SU-DHL-6 (cell line): ENCODE data around the gene TADA2A.

Experiments used
- H2AFZ ChIP-seq: fragments of 200-600 bp; sonication (generic); 2 replicates; pipeline ENCODE4 v1.6.1; 2014; ENCODE audit warnings: low read depth, mild to moderate bottlenecking, moderate library complexity, mixed read lengths, antibody characterized with exemption, low read length; ENCODE audit not compliant: severe bottlenecking
- H3F3A ChIP-seq: fragments of 200-600 bp; shearing (Covaris generic); 2 replicates; pipeline ENCODE4 v1.6.0; 2016; ENCODE audit warnings: antibody characterized with exemption, mild to moderate bottlenecking; ENCODE audit not compliant: insufficient read depth
- H3K27ac ChIP-seq: fragments of 200-600 bp; sonication (generic); 2 replicates; pipeline ENCODE4 v1.5.1; 2016; ENCODE audit warnings: low read depth, mild to moderate bottlenecking, low read length, moderate library complexity, mixed read lengths
- H3K27me3 ChIP-seq: fragments of 200-600 bp; sonication (generic), shearing (Covaris generic); 2 replicates; pipeline ENCODE4 v1.6.0; 2014; ENCODE audit warnings: mild to moderate bottlenecking, low read length
- H3K36me3 ChIP-seq: fragments of 200-600 bp; sonication (generic); 2 replicates; pipeline ENCODE4 v1.6.1; 2014; ENCODE audit warnings: mild to moderate bottlenecking, low read length, mixed read lengths
- H3K4me2 ChIP-seq: fragments of 300-600, 200-600 bp; shearing (Covaris generic), sonication (generic); 2 replicates; pipeline ENCODE4 v1.6.0; 2014; ENCODE audit warnings: low read length, low read depth, mild to moderate bottlenecking; ENCODE audit not compliant: poor library complexity, severe bottlenecking
- H3K4me3 ChIP-seq: fragments of 200-600 bp; sonication (generic); 2 replicates; pipeline ENCODE4 v1.5.1; 2014; ENCODE audit warnings: antibody characterized with exemption, low read length, mild to moderate bottlenecking, mixed read lengths; ENCODE audit not compliant: insufficient read depth, poor library complexity, severe bottlenecking
- H3K79me2 ChIP-seq: fragments of 200-600 bp; sonication (generic); 2 replicates; pipeline ENCODE4 v1.6.1; 2014; ENCODE audit warnings: mild to moderate bottlenecking, low read length, moderate library complexity; ENCODE audit not compliant: insufficient read depth
- H3K9ac ChIP-seq: fragments of 200-600 bp; sonication (generic); 2 replicates; pipeline ENCODE4 v1.7.0; 2014; ENCODE audit warnings: mild to moderate bottlenecking, low read length
- H3K9me2 ChIP-seq: fragments of 200-600 bp; sonication (generic); replicated peaks from 2 replicates; pipeline ENCODE4 v1.6.1; 2014; ENCODE audit warnings: low read length; ENCODE audit not compliant: insufficient read depth
- H3K9me3 ChIP-seq: fragments of 200-600 bp; sonication (generic); 2 replicates; pipeline ENCODE4 v1.6.1; 2014; ENCODE audit warnings: low read length, mixed read lengths; ENCODE audit not compliant: insufficient read depth
- H4K20me1 ChIP-seq: fragments of 200-600 bp; sonication (generic); 2 replicates; pipeline ENCODE4 v1.6.1; 2014; ENCODE audit warnings: low read depth, mild to moderate bottlenecking, antibody characterized with exemption, low read length, moderate library complexity, mixed read lengths
- EZH2phosphoT487 ChIP-seq: fragments of 200-600 bp; sonication (generic), shearing (Covaris generic); conservative IDR thresholded peaks from 2 replicates; pipeline ENCODE4 v1.6.1; 2018; ENCODE audit warnings: mild to moderate bottlenecking, antibody characterized with exemption, low read length, moderate library complexity, mixed read lengths
- TF ChIP-seq, protein P1 (sequence below): fragments of 200-600 bp; sonication (generic); IDR thresholded peaks from one replicate; pipeline ENCODE4 v1.5.1; 2017; ENCODE audit warnings: antibody characterized with exemption, mild to moderate bottlenecking, low read length, moderate library complexity; ENCODE audit not compliant: insufficient read depth, poor library complexity, severe bottlenecking

TADA2A gene

DNA sequence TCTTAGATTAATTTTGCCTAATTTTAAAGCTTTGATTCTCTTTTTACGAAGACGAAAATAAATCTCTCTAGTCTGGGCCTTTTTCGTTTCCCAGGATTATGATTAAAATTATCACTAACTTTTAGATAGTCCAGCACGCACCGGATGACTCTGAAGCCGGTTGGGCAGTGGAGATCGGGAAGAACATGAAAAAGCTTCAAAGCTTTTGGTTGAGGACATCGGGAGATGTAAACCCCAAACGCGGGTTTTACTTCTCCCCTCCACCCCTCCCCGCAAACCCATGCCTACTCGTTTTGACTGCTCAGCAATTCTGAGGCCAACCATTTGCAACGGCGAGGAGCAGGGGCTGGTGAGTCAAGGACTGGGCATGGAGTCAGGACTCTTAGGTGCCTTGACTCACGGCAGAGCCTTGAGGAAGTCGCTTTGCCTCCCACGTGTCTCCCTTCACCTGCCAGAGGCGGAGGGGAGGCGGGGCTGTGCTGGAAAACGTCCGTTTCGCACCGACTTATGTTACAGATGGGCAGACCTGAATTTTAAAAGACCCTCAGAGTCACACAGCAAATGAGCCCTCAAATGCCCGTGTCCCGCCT is 82.0 kb downstream of the TADA2A start:
- Histone ChIP-seq H3F3A (peaks cover 24% of the 10 kb centered on the region), H3K9me3 (no peaks in the 10 kb centered on the region), H3K27me3 (no peaks in the 10 kb centered on the region), H3K9me2 (no peaks in the 10 kb centered on the region), H3K27ac (peak overlapping the region; percentile 84), H3K4me3 (peak overlapping the region; percentile 78), H3K9ac (peak overlapping the region; percentile 83), H2AFZ (peak overlapping the region; percentile 94), H3K36me3 (no peaks in the 10 kb centered on the region), H3K79me2 (peaks cover 34% of the 10 kb centered on the region), H4K20me1 (peaks cover 3% of the 10 kb centered on the region; the same call in 1 of the 2 replicates), H3K4me2 (peak overlapping the region; percentile 78)
- no peak for TF ChIP-seq EZH2phosphoT487
- TF ChIP-seq, protein P1, sequence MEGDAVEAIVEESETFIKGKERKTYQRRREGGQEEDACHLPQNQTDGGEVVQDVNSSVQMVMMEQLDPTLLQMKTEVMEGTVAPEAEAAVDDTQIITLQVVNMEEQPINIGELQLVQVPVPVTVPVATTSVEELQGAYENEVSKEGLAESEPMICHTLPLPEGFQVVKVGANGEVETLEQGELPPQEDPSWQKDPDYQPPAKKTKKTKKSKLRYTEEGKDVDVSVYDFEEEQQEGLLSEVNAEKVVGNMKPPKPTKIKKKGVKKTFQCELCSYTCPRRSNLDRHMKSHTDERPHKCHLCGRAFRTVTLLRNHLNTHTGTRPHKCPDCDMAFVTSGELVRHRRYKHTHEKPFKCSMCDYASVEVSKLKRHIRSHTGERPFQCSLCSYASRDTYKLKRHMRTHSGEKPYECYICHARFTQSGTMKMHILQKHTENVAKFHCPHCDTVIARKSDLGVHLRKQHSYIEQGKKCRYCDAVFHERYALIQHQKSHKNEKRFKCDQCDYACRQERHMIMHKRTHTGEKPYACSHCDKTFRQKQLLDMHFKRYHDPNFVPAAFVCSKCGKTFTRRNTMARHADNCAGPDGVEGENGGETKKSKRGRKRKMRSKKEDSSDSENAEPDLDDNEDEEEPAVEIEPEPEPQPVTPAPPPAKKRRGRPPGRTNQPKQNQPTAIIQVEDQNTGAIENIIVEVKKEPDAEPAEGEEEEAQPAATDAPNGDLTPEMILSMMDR = no peak

GRCh38 chr17:37489197-37490001 is 82.7 kb downstream of the TADA2A start, which contains the start of gene DUSP14:
Gene DUSP14, plus strand, starts transcription at chr17:37489891. Its CDS starts 22,382 bp downstream, at chr17:37512273.
- peak within 1 kb of the TSS; percentile 78 for H3K4me3 ChIP-seq
- H3K9me2 ChIP-seq = no peaks in the 10 kb centered on the region
- H3K27ac ChIP-seq = peak within 1 kb of the TSS; percentile 84
- no peaks in the 10 kb centered on the region for H3K27me3 ChIP-seq
- peaks cover 41% of the 10 kb centered on the region for H3K79me2 ChIP-seq
- no peaks in the 10 kb centered on the region for H3K9me3 ChIP-seq
- no peaks in the 10 kb centered on the region for H3K36me3 ChIP-seq
- no peak for TF ChIP-seq EZH2phosphoT487
- TF ChIP-seq, protein P1 = peak; percentile 26
- peaks cover 24% of the 10 kb centered on the region for H3F3A ChIP-seq
- peak within 1 kb of the TSS; percentile 83 for H3K9ac ChIP-seq
- H2AFZ ChIP-seq = peak within 1 kb of the TSS; percentile 94
- H4K20me1 ChIP-seq = peaks cover 3% of the 10 kb centered on the region; the same call in 1 of the 2 replicates
- H3K4me2 ChIP-seq = peak within 1 kb of the TSS; percentile 83

GRCh38 chr17:37490022-37490587 is 83.4 kb downstream of the TADA2A start:
- peak overlapping the region; percentile 60 for H3K4me3 ChIP-seq
- H3K79me2 ChIP-seq = peaks cover 48% of the 10 kb centered on the region
- H3F3A ChIP-seq = peaks cover 24% of the 10 kb centered on the region
- H3K9me3 ChIP-seq = no peaks in the 10 kb centered on the region
- no peaks in the 10 kb centered on the region for H3K9me2 ChIP-seq
- H3K9ac ChIP-seq = peak overlapping the region; percentile 54
- no peaks in the 10 kb centered on the region for H3K27me3 ChIP-seq
- TF ChIP-seq, protein P1 = peak; percentile 26
- no peak for TF ChIP-seq EZH2phosphoT487
- peaks cover 3% of the 10 kb centered on the region; the same call in 1 of the 2 replicates for H4K20me1 ChIP-seq
- no peaks in the 10 kb centered on the region for H3K36me3 ChIP-seq
- H3K4me2 ChIP-seq = peak overlapping the region; percentile 83
- H2AFZ ChIP-seq = no peak overlapping the region
- H3K27ac ChIP-seq = peak overlapping the region; percentile 38
